Mammary epithelial cell (primary cell): Measurements from ENCODE around the gene PCSK5.

ENCODE experiments used
- CTCF ChIP-seq, 2 donors: IDR thresholded peaks in 1 of 2; conservative IDR thresholded peaks in 1 of 2; 2 replicates each; pipeline ENCODE4 v1.5.1; 2011 to 2012; ENCODE audit warnings: inconsistent platforms in 2 of 2, low read length in 2 of 2, mild to moderate bottlenecking in 2 of 2, control low read depth in 1 of 2, low read depth in 1 of 2; ENCODE audit not compliant: insufficient read depth in 1 of 2; ENCODE audit errors: extremely low read depth in 1 of 2
- EZH2 ChIP-seq: IDR thresholded peaks from 2 replicates; pipeline ENCODE4 v1.6.1; 2012; ENCODE audit warnings: low read length, inconsistent platforms, borderline replicate concordance

GRCh38 chr9:75890472-75891276 lies at the start of gene PCSK5:
- TF ChIP-seq CTCF (conservative IDR thresholded peaks at IDR 0.05 in 1 of 2, IDR thresholded peaks at IDR 0.05 in 1 of 2; ENCODE audit: extremely low read depth in 1 of 2, insufficient read depth in 1 of 2, low read depth in 1 of 2, low read length in 2 of 2) (no peak), EZH2 (no peak)
